PC-3 (cell line): ENCODE results near the gene STEAP1B.

Experiments used
- EZH2phosphoT487 ChIP-seq: fragments of 300-600 bp; sonication (generic); IDR thresholded peaks from 2 replicates; pipeline ENCODE4 v1.6.1; 2018; ENCODE audit warnings: mild to moderate bottlenecking, antibody characterized with exemption, low read length, borderline replicate concordance
- TF ChIP-seq, protein P1 (sequence below): fragments of 300-600 bp; sonication (generic); conservative IDR thresholded peaks from 2 replicates; pipeline ENCODE4 v1.5.1; 2017; ENCODE audit warnings: antibody characterized with exemption, low read depth, mild to moderate bottlenecking, low read length

DNA sequence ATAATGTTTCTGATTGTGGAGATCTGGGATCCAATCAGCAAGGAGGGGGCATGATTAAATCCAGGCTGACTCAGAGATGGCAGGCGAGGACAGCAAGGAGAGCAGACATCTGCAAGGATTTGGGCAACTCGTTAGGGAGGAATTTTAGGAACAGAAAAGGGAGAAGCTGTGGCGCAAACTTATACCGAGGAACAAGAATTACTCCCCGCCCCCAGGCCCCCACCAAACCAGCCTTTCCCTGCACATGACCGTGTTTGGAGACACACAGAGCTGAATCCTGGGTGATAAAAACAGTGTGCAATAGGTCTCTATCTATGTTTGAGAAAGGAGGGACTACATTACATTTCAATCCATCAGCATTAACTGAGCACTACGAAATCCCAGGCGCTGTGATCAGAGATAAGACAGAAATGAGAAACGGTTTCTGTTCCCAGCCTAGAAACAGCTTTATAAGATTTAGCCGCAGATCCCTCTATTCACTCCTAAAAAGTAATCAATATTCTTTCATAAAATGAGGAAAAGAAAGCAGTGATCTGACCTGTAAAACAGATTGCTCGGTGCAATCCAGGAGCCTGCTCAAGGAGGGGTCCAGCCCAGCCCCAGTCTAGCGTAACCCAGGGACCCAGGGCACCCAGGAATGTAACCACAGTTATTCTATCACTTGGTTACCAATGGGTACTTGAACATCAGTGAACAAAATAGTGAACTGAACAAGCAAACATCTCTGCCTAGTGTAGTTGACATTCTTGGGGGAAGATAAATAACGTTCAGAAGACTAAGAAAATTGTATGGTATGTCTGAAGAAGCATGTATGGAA is 105.9 kb downstream of the STEAP1B start:
- TF ChIP-seq EZH2phosphoT487 = no peak
- TF ChIP-seq, protein P1, sequence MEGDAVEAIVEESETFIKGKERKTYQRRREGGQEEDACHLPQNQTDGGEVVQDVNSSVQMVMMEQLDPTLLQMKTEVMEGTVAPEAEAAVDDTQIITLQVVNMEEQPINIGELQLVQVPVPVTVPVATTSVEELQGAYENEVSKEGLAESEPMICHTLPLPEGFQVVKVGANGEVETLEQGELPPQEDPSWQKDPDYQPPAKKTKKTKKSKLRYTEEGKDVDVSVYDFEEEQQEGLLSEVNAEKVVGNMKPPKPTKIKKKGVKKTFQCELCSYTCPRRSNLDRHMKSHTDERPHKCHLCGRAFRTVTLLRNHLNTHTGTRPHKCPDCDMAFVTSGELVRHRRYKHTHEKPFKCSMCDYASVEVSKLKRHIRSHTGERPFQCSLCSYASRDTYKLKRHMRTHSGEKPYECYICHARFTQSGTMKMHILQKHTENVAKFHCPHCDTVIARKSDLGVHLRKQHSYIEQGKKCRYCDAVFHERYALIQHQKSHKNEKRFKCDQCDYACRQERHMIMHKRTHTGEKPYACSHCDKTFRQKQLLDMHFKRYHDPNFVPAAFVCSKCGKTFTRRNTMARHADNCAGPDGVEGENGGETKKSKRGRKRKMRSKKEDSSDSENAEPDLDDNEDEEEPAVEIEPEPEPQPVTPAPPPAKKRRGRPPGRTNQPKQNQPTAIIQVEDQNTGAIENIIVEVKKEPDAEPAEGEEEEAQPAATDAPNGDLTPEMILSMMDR = no peak
